OCI-LY3 (cell line): ENCODE results near the gene ERF.

ENCODE experiments used
- H2AFZ ChIP-seq: fragments of 200-600, 300-600 bp; shearing (Covaris generic); 2 replicates; pipeline ENCODE4 v1.6.0; 2014; ENCODE audit warnings: antibody characterized with exemption, low read depth, low read length
- H3K27ac ChIP-seq: fragments of 200-600, 300-600 bp; sonication (generic); 2 replicates; pipeline ENCODE4 v1.5.1; 2014; ENCODE audit warnings: mild to moderate bottlenecking, low read length, moderate library complexity, mixed read lengths
- H3K27me3 ChIP-seq: fragments of 200-600, 300-600 bp; sonication (generic); 2 replicates; pipeline ENCODE4 v1.6.1; 2014; ENCODE audit warnings: low read depth, low read length, mixed read lengths
- H3K36me3 ChIP-seq: fragments of 200-600, 300-600 bp; sonication (generic); replicated peaks from 2 replicates; pipeline ENCODE3; 2014; ENCODE audit warnings: low read depth, low read length, mixed read lengths
- H3K4me1 ChIP-seq: fragments of 300-600, 200-600 bp; sonication (generic); 2 replicates; pipeline ENCODE4 v1.6.1; 2014; ENCODE audit warnings: low read length, mixed read lengths
- H3K4me2 ChIP-seq: fragments of 200-600, 300-600 bp; sonication (generic); 2 replicates; pipeline ENCODE4 v1.6.1; 2014; ENCODE audit warnings: low read length, mixed read lengths
- H3K4me3 ChIP-seq: fragments of 300-600, 200-600 bp; sonication (generic); 2 replicates; pipeline ENCODE4 v1.5.1; 2014; ENCODE audit warnings: antibody characterized with exemption, mild to moderate bottlenecking, low read length, moderate library complexity
- H3K79me2 ChIP-seq: fragments of 300-600, 200-600 bp; shearing (Covaris generic); 2 replicates; pipeline ENCODE4 v1.6.1; 2014; ENCODE audit warnings: mild to moderate bottlenecking, low read length, mixed read lengths
- H3K9ac ChIP-seq: fragments of 300-600, 200-600 bp; shearing (Covaris generic); 2 replicates; pipeline ENCODE4 v1.6.0; 2014; ENCODE audit warnings: mild to moderate bottlenecking, low read length, moderate library complexity
- H3K9me3 ChIP-seq: fragments of 200-600, 300-600 bp; shearing (Covaris generic); 2 replicates; pipeline ENCODE4 v1.6.1; 2014; ENCODE audit warnings: low read length, mixed read lengths; ENCODE audit not compliant: insufficient read depth
- H4K20me1 ChIP-seq: fragments of 200-600, 300-600 bp; sonication (generic); 2 replicates; pipeline ENCODE4 v1.6.1; 2016; ENCODE audit warnings: low read length, mixed read lengths; ENCODE audit not compliant: insufficient read depth
- EZH2phosphoT487 ChIP-seq: fragments of 200-600 bp; shearing (Covaris generic); IDR thresholded peaks from 2 replicates; pipeline ENCODE4 v1.6.1; 2018; ENCODE audit warnings: antibody characterized with exemption, mixed run types, low read depth
- TF ChIP-seq, protein P1 (sequence below): fragments of 200-600, 300-600 bp; sonication (generic); IDR thresholded peaks from 2 replicates; pipeline ENCODE4 v1.5.1; 2014; ENCODE audit warnings: antibody characterized with exemption, low read length, low read depth

The ERF gene

DNA sequence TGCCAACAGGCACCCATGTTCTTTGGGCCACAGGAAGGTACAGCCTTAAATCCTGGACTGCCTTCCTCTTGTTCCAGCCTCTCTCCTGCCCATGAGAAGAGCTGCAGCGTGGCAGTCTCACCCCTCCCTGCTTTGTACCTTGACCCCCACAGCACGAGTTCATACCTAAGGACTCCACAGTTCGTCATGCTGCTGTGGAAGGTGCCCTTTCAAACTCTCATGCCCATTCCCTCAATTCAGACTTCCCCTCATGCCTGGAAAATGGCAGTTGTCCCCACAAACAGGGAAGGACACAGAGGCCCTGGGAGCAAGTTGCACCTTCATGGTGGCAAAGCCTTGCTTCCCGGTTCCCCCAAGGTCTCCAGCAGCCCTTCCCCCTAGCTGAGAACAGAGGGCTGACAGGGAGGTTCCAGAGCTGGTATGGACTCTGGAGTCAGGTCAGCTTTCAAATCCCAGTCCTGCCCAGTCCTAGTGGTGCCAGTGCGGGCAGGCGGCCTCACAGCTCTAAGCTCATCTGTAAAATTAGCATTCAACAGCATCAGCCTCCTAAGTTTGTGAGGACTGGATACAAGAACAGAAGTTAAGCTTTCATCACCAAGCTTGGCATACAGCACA lies 21.1 kb downstream of the ERF start:
- no peaks in the 10 kb centered on the region for H3K4me1 ChIP-seq
- H3K79me2 ChIP-seq: peaks cover 22% of the 10 kb centered on the region
- H3K27me3 ChIP-seq: no peaks in the 10 kb centered on the region
- H2AFZ ChIP-seq: no peak overlapping the region
- no peak overlapping the region for H3K27ac ChIP-seq
- no peak overlapping the region for H3K9ac ChIP-seq
- TF ChIP-seq, protein P1, sequence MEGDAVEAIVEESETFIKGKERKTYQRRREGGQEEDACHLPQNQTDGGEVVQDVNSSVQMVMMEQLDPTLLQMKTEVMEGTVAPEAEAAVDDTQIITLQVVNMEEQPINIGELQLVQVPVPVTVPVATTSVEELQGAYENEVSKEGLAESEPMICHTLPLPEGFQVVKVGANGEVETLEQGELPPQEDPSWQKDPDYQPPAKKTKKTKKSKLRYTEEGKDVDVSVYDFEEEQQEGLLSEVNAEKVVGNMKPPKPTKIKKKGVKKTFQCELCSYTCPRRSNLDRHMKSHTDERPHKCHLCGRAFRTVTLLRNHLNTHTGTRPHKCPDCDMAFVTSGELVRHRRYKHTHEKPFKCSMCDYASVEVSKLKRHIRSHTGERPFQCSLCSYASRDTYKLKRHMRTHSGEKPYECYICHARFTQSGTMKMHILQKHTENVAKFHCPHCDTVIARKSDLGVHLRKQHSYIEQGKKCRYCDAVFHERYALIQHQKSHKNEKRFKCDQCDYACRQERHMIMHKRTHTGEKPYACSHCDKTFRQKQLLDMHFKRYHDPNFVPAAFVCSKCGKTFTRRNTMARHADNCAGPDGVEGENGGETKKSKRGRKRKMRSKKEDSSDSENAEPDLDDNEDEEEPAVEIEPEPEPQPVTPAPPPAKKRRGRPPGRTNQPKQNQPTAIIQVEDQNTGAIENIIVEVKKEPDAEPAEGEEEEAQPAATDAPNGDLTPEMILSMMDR: no peak
- TF ChIP-seq EZH2phosphoT487: no peak
- H3K36me3 ChIP-seq: peaks cover 73% of the 10 kb centered on the region
- H4K20me1 ChIP-seq: peaks cover 11% of the 10 kb centered on the region; the same call in 1 of the 2 replicates
- H3K4me2 ChIP-seq: no peak overlapping the region
- H3K9me3 ChIP-seq: no peaks in the 10 kb centered on the region
- no peak overlapping the region for H3K4me3 ChIP-seq

DNA sequence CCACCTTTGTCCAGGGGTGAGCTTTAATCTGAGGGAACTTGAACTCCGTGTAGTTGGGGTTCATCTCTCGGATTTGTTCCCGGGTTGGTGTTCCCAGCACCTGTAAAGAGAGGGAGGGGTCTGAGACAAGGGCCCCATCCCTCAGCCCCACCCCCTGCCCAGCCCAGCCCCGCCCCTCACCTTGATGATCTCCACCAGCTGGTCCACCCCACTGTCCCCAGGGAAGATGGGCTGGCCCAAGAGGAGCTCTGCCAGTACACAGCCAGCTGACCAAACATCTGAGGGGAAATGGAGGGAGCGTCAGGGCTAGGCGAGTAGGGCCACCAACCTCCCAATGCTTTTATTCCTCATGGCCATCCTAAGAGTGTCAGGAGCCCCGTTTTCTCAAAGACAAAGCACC lies 21.8 kb downstream of the ERF start:
- Histone ChIP-seq H3K4me3 (no peak overlapping the region), H3K36me3 (peaks cover 73% of the 10 kb centered on the region), H3K4me2 (no peak overlapping the region), H3K27me3 (no peaks in the 10 kb centered on the region), H3K27ac (no peak overlapping the region), H3K4me1 (no peaks in the 10 kb centered on the region), H4K20me1 (peaks cover 12% of the 10 kb centered on the region; the same call in 1 of the 2 replicates), H3K9me3 (no peaks in the 10 kb centered on the region), H2AFZ (no peak overlapping the region), H3K9ac (no peak overlapping the region), H3K79me2 (peaks cover 26% of the 10 kb centered on the region)
- no peak for TF ChIP-seq EZH2phosphoT487
- TF ChIP-seq, protein P1: no peak

DNA sequence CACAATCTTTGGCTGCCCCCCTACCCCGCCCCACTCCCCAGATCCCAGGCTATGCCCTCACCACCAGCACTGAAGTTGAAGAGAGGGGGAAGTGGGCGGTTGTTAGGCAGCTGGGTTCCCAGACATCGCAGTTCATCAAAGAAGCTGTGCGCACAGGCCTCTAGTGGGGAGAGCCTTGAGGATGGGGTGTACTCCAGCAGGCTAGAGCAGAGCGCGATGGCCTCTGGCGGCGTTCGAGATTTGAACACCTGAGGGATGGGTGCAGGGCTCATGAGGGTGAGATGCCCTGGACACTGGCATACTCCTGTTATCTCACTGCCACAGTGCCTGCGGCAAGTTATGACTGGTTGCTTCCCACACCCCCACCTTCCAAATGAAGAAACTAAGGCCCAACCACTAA lies 22.5 kb downstream of the ERF start:
- Histone ChIP-seq H4K20me1 (peaks cover 12% of the 10 kb centered on the region; the same call in 1 of the 2 replicates), H3K27ac (no peak overlapping the region), H3K9ac (no peak overlapping the region), H3K36me3 (peaks cover 73% of the 10 kb centered on the region), H3K4me1 (no peaks in the 10 kb centered on the region), H3K4me3 (no peak overlapping the region), H3K79me2 (peaks cover 27% of the 10 kb centered on the region), H3K9me3 (no peaks in the 10 kb centered on the region), H2AFZ (no peak overlapping the region), H3K4me2 (no peak overlapping the region), H3K27me3 (no peaks in the 10 kb centered on the region)
- no peak for TF ChIP-seq EZH2phosphoT487
- TF ChIP-seq, protein P1: no peak

DNA sequence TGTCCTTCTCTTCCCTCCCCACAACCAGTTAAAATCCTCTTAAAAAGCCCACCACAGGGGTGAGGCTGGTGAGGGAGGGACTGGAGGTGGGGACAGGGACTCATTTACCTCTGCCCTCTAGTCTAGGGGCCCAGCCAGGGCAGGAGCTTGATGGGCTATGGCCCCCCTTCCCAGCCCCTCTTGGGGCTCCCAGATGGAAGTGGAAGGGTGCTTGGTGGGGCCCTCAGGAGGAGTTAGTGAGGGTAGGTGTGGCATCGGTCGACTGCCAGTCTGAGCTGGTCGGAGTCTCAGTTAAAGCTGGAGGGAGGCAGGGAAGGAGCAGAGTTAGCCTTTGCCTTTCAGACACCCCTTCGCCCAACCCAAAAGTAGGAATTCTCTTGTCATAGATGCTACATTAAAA lies 24.4 kb downstream of the ERF start:
- Histone ChIP-seq H3K9ac (no peak overlapping the region), H3K4me3 (no peak overlapping the region), H3K79me2 (peaks cover 45% of the 10 kb centered on the region), H2AFZ (no peak overlapping the region), H3K4me1 (no peaks in the 10 kb centered on the region), H3K4me2 (no peak overlapping the region), H3K27ac (no peak overlapping the region), H3K27me3 (no peaks in the 10 kb centered on the region), H3K9me3 (no peaks in the 10 kb centered on the region), H4K20me1 (peaks cover 24% of the 10 kb centered on the region; the same call in 1 of the 2 replicates), H3K36me3 (peaks cover 77% of the 10 kb centered on the region)
- TF ChIP-seq, protein P1: no peak
- TF ChIP-seq EZH2phosphoT487: no peak
